HepG2 (cell line): ENCODE measurements around the gene P3H3. TPM values are rescaled to one million over a fixed set of nuclear protein-coding genes. Genes with fewer than 3 reads are reported as not detected.

Source experiments
- ATF2 ChIP-seq: sonication (generic); formaldehyde crosslinking; IDR thresholded peaks from 2 replicates; pipeline ENCODE4 v1.4.0; 2020; ENCODE audit warnings: missing genetic modification reagents
- BATF2 ChIP-seq: sonication (generic); formaldehyde crosslinking; IDR thresholded peaks from 2 replicates; pipeline ENCODE4 v1.8.0; 2022; ENCODE audit warnings: mild to moderate bottlenecking, missing genetic modification reagents, moderate library complexity
- CREB1 ChIP-seq, 2 experiments: fragments of 450-650 bp in 1 of 2; IDR thresholded peaks; 2 replicates each; pipeline ENCODE4 v1.6.1; 2016 to 2017; ENCODE audit warnings: control low read depth in 1 of 2, mild to moderate bottlenecking in 1 of 2, missing compliant biosample characterization in 1 of 2, missing genetic modification characterization in 1 of 2
- EZH2 ChIP-seq: conservative IDR thresholded peaks from 2 replicates; pipeline ENCODE4 v1.6.1; 2012; ENCODE audit warnings: mild to moderate bottlenecking, low read depth, low read length, moderate library complexity
- GTF2F1 ChIP-seq: fragments of 150-350 bp; IDR thresholded peaks from 2 replicates; pipeline ENCODE4 v1.6.1; 2014; ENCODE audit warnings: low read length
- HMG20B ChIP-seq: conservative IDR thresholded peaks from 2 replicates; pipeline ENCODE4 v1.6.1; 2016; ENCODE audit warnings: missing genetic modification reagents, missing compliant biosample characterization
- MIER3 ChIP-seq: IDR thresholded peaks from 2 replicates; pipeline ENCODE4 v1.6.1; 2016; ENCODE audit warnings: missing compliant biosample characterization, borderline replicate concordance
- MXD1 ChIP-seq: sonication (generic); formaldehyde crosslinking; IDR thresholded peaks from 2 replicates; pipeline ENCODE4 v1.4.0; 2020; ENCODE audit warnings: mild to moderate bottlenecking, missing genetic modification reagents
- NFRKB ChIP-seq: fragments of 450-650 bp; IDR thresholded peaks from 2 replicates; pipeline ENCODE4 v1.6.1; 2017
- PAF1 ChIP-seq: IDR thresholded peaks from 2 replicates; pipeline ENCODE4 v1.6.1; 2016; ENCODE audit warnings: missing genetic modification reagents, missing compliant biosample characterization
- PHF21A ChIP-seq: sonication (generic); formaldehyde crosslinking; IDR thresholded peaks from 2 replicates; pipeline ENCODE4 v1.5.0; 2020; ENCODE audit warnings: mild to moderate bottlenecking, missing genetic modification reagents
- RAD21 ChIP-seq: fragments of 450-650 bp; formaldehyde crosslinking; IDR thresholded peaks from 2 replicates; pipeline ENCODE4 v1.5.0; 2020; ENCODE audit warnings: mild to moderate bottlenecking
- TBL1XR1 ChIP-seq: fragments of 150-350 bp; IDR thresholded peaks from 2 replicates; pipeline ENCODE4 v1.6.1; 2014; ENCODE audit warnings: borderline replicate concordance, low read length; ENCODE audit not compliant: partially characterized antibody
- ZFP82 ChIP-seq: sonication (generic); formaldehyde crosslinking; IDR thresholded peaks from 2 replicates; pipeline ENCODE4 v1.5.1; 2020; ENCODE audit warnings: mild to moderate bottlenecking, missing genetic modification reagents, borderline replicate concordance
- ZNF317 ChIP-seq: sonication (generic); formaldehyde crosslinking; IDR thresholded peaks from 2 replicates; pipeline ENCODE4 v1.5.0; 2020; ENCODE audit warnings: mild to moderate bottlenecking, missing genetic modification reagents
- ZNF543 ChIP-seq: sonication (generic); formaldehyde crosslinking; IDR thresholded peaks from 2 replicates; pipeline ENCODE4 v1.4.0; 2020; ENCODE audit warnings: mild to moderate bottlenecking, missing genetic modification reagents
- ZNF577 ChIP-seq: sonication (generic); formaldehyde crosslinking; IDR thresholded peaks from 2 replicates; pipeline ENCODE4 v1.4.0; 2020; ENCODE audit warnings: mild to moderate bottlenecking, low read depth, missing genetic modification reagents, borderline replicate concordance
- ZNF652 ChIP-seq: IDR thresholded peaks from 2 replicates; pipeline ENCODE4 v1.6.1; 2016; ENCODE audit warnings: low read depth, borderline replicate concordance
- ZNF772 ChIP-seq: sonication (generic); formaldehyde crosslinking; IDR thresholded peaks from 2 replicates; pipeline ENCODE4 v1.5.0; 2020; ENCODE audit warnings: mild to moderate bottlenecking, missing genetic modification reagents
- ZSCAN29 ChIP-seq: sonication (generic); formaldehyde crosslinking; conservative IDR thresholded peaks from 2 replicates; pipeline ENCODE4 v1.4.0; 2020; ENCODE audit warnings: mild to moderate bottlenecking, missing genetic modification reagents
- polyA plus RNA-seq, 8 experiments: library from polyadenylated mRNA; depleted of rRNA in 3 of 8; stranded (reverse) in 7 of 8; unstranded in 1 of 8; fragments of >200 nt; fragmentation: Illumina TruSeq in 4 of 8; extraction: Trizol in 4 of 8; gene quantifications; 2 replicates each; pipeline versions ENCODE4 v1.2.1 to v1.2.3, GENCODE V29; 2011 to 2016; ENCODE audit warnings: low read depth in 4 of 8, missing spikeins in 1 of 8, mixed read lengths in 1 of 8; ENCODE audit not compliant: insufficient read depth in 1 of 8
- total RNA-seq, 5 experiments: library from RNA; depleted of rRNA; stranded (reverse); fragments of >200 nt; fragmentation: Illumina TruSeq; extraction: Trizol; gene quantifications; 2 replicates each; pipeline ENCODE4 v1.2.3, GENCODE V29; 2016; ENCODE audit warnings: low read depth in 1 of 5
- TF ChIP-seq, protein P1 (sequence below): sonication (generic); formaldehyde crosslinking; IDR thresholded peaks from 2 replicates; pipeline ENCODE4 v1.5.0; 2020; ENCODE audit warnings: missing genetic modification reagents
- TF ChIP-seq, protein P2 (sequence below): IDR thresholded peaks from 2 replicates; pipeline ENCODE4 v1.4.0; 2020; ENCODE audit warnings: mild to moderate bottlenecking, missing genetic modification reagents

Gene P3H3
- total and polyA plus RNA-seq, 2 of the 13 experiments (the other 11 are each of a cell fraction or from before 2014, with no cell fraction given), result 20.1 to 20.5 TPM

GRCh38 chr12:6778574-6779550 lies 49.3 kb upstream of the P3H3 start (continued):
- TF ChIP-seq MXD1 (CRISPR knock-in tag) (peak; percentile 72), ZNF543 (CRISPR knock-in tag) (0 out of 2 replicates have a peak, but pooled peaks have one; percentile 19), EZH2 (no peak), ZFP82 (CRISPR knock-in tag) (no peak), BATF2 (CRISPR knock-in tag) (no peak), ATF2 (CRISPR knock-in tag) (peak; percentile 56; the same call in 1 of the 2 replicates), HMG20B (0 out of 2 replicates have a peak, but pooled peaks have one; percentile 66), PAF1 (CRISPR knock-in tag) (no peak), PHF21A (CRISPR knock-in tag) (peak; percentile 65), ZNF772 (CRISPR knock-in tag) (peak; percentile 41; the same call in 1 of the 2 replicates), RAD21 (peak; percentile 99), ZSCAN29 (CRISPR knock-in tag) (0 out of 2 replicates have a peak, but pooled peaks have one; percentile 43), GTF2F1 (no peak), ZNF317 (CRISPR knock-in tag) (peak; percentile 44; the same call in 1 of the 2 replicates), TBL1XR1 (no peak), ZNF652 (CRISPR knock-in tag) (no peak), CREB1 (IDR thresholded peaks at IDR 0.05) (0 out of 2 replicates have a peak, but pooled peaks have one; percentile 6), CREB1 (CRISPR knock-in tag; IDR thresholded peaks at IDR 0.05) (0 out of 2 replicates have a peak, but pooled peaks have one; percentile 15), MIER3 (CRISPR knock-in tag) (peak; percentile 30; the same call in 1 of the 2 replicates), NFRKB (no peak), ZNF577 (CRISPR knock-in tag) (no peak)
- TF ChIP-seq, protein P1, sequence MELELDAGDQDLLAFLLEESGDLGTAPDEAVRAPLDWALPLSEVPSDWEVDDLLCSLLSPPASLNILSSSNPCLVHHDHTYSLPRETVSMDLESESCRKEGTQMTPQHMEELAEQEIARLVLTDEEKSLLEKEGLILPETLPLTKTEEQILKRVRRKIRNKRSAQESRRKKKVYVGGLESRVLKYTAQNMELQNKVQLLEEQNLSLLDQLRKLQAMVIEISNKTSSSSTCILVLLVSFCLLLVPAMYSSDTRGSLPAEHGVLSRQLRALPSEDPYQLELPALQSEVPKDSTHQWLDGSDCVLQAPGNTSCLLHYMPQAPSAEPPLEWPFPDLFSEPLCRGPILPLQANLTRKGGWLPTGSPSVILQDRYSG, result no peak
- TF ChIP-seq, protein P2, sequence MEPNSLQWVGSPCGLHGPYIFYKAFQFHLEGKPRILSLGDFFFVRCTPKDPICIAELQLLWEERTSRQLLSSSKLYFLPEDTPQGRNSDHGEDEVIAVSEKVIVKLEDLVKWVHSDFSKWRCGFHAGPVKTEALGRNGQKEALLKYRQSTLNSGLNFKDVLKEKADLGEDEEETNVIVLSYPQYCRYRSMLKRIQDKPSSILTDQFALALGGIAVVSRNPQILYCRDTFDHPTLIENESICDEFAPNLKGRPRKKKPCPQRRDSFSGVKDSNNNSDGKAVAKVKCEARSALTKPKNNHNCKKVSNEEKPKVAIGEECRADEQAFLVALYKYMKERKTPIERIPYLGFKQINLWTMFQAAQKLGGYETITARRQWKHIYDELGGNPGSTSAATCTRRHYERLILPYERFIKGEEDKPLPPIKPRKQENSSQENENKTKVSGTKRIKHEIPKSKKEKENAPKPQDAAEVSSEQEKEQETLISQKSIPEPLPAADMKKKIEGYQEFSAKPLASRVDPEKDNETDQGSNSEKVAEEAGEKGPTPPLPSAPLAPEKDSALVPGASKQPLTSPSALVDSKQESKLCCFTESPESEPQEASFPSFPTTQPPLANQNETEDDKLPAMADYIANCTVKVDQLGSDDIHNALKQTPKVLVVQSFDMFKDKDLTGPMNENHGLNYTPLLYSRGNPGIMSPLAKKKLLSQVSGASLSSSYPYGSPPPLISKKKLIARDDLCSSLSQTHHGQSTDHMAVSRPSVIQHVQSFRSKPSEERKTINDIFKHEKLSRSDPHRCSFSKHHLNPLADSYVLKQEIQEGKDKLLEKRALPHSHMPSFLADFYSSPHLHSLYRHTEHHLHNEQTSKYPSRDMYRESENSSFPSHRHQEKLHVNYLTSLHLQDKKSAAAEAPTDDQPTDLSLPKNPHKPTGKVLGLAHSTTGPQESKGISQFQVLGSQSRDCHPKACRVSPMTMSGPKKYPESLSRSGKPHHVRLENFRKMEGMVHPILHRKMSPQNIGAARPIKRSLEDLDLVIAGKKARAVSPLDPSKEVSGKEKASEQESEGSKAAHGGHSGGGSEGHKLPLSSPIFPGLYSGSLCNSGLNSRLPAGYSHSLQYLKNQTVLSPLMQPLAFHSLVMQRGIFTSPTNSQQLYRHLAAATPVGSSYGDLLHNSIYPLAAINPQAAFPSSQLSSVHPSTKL (CRISPR knock-in tag), result peak; percentile 70
